ENCODE measurements around the gene FAM170B. TPM values are rescaled to one million over a fixed set of nuclear protein-coding genes. Genes with fewer than 3 reads are reported as not detected.

Gene FAM170B
- total RNA-seq, 1 experiment from 2014 or later = not detected

- H3K27me3 ChIP-seq (ENCODE audit: low read length) = peaks cover 10% of the 10 kb centered on the region; the same call in 1 of the 2 replicates
- DNase-seq (no peak), ATAC-seq (no peak)
- H3K36me3 ChIP-seq (ENCODE audit: low read depth, low read length) = no peaks in the 10 kb centered on the region
- intact Hi-C loops (cut with micrococcal nuclease) = no loop called here
- no peaks in the 10 kb centered on the region for H3K9me2 ChIP-seq (replicated peaks; ENCODE audit: low read length)
- CTCF ChIA-PET = no interaction called here
- H3K9ac ChIP-seq (ENCODE audit: low read length) = no peak overlapping the region
- TF ChIP-seq EZH2phosphoT487 (IDR thresholded peaks at IDR 0.05; ENCODE audit: borderline replicate concordance, low read length) (no peak), EZH2 (IDR thresholded peaks at IDR 0.05; ENCODE audit: low read length, unreplicated experiment) (no peak), CTCF (conservative IDR thresholded peaks at IDR 0.05; ENCODE audit: low read depth, low read length) (no peak)
- BruUV-seq (replicated peaks) = no TSS peak
- H4K20me1 ChIP-seq (ENCODE audit: low read length) = no peaks in the 10 kb centered on the region
- peaks cover 18% of the 10 kb centered on the region for H3K4me1 ChIP-seq (ENCODE audit: insufficient read depth, low read length)
- H3K4me2 ChIP-seq (ENCODE audit: low read length) = no peak overlapping the region
- no peaks in the 10 kb centered on the region for H3K9me3 ChIP-seq (ENCODE audit: low read length)
- no peak overlapping the region for H3K27ac ChIP-seq (ENCODE audit: low read length)
- H2AFZ ChIP-seq (ENCODE audit: low read length) = no peak overlapping the region
- POLR2A ChIA-PET (ENCODE audit: unreplicated experiment) = interaction anchor here (0.5 kb wide), 1 partner anchor 120 kb away, joined by 3 read pairs; no protein-coding TSS in a partner anchor
- no peak overlapping the region for H3K4me3 ChIP-seq (ENCODE audit: low read length)
- no peaks in the 10 kb centered on the region for H3F3A ChIP-seq (ENCODE audit: low read length, unreplicated experiment)
- H3K79me2 ChIP-seq (ENCODE audit: low read length) = no peaks in the 10 kb centered on the region
These were observed 40.6 kb upstream of the FAM170B start for GRCh38 chr10:49174261-49174925.

DNA sequence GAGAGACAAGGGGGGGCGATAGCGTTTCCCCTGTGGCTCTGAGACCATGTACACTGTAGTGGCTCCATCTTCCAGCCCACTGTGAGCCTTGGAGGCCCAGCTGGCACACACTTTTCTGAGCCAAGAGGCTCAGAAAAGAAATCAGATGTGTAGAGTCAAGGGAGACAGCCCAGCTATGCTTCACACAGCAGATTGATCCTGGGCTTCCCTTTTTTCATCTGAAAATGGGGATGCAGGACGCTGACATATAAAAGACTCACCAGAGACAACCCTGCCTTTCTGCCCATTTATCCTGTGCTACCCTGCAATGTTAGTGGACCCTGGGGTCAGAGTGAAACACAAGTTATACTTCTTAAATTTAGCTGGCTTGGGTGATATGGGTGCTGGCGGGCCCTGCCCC, 40.0 kb upstream of the FAM170B start:
- Histone ChIP-seq H3K4me3 (ENCODE audit: low read length) (no peak overlapping the region), H3K9ac (ENCODE audit: low read length) (no peak overlapping the region), H3K27ac (ENCODE audit: low read length) (no peak overlapping the region), H3K9me2 (replicated peaks; ENCODE audit: low read length) (no peaks in the 10 kb centered on the region), H4K20me1 (ENCODE audit: low read length) (no peaks in the 10 kb centered on the region), H3K4me1 (ENCODE audit: insufficient read depth, low read length) (peaks cover 18% of the 10 kb centered on the region), H3K27me3 (ENCODE audit: low read length) (peaks cover 10% of the 10 kb centered on the region; the same call in 1 of the 2 replicates), H3F3A (ENCODE audit: low read length, unreplicated experiment) (no peaks in the 10 kb centered on the region), H3K9me3 (ENCODE audit: low read length) (no peaks in the 10 kb centered on the region), H3K79me2 (ENCODE audit: low read length) (no peaks in the 10 kb centered on the region), H3K4me2 (ENCODE audit: low read length) (no peak overlapping the region), H3K36me3 (ENCODE audit: low read depth, low read length) (no peaks in the 10 kb centered on the region), H2AFZ (ENCODE audit: low read length) (no peak overlapping the region)
- ATAC-seq = no peak
- no TSS peak for BruUV-seq (replicated peaks)
- CTCF ChIA-PET = no interaction called here
- TF ChIP-seq CTCF (conservative IDR thresholded peaks at IDR 0.05; ENCODE audit: low read depth, low read length) = no peak
- TF ChIP-seq EZH2 (IDR thresholded peaks at IDR 0.05; ENCODE audit: low read length, unreplicated experiment) = no peak
- no peak for TF ChIP-seq EZH2phosphoT487 (IDR thresholded peaks at IDR 0.05; ENCODE audit: borderline replicate concordance, low read length)
- intact Hi-C loops (cut with micrococcal nuclease) = no loop called here
- DNase-seq = no peak
- POLR2A ChIA-PET (ENCODE audit: unreplicated experiment) = no interaction called here

DNA sequence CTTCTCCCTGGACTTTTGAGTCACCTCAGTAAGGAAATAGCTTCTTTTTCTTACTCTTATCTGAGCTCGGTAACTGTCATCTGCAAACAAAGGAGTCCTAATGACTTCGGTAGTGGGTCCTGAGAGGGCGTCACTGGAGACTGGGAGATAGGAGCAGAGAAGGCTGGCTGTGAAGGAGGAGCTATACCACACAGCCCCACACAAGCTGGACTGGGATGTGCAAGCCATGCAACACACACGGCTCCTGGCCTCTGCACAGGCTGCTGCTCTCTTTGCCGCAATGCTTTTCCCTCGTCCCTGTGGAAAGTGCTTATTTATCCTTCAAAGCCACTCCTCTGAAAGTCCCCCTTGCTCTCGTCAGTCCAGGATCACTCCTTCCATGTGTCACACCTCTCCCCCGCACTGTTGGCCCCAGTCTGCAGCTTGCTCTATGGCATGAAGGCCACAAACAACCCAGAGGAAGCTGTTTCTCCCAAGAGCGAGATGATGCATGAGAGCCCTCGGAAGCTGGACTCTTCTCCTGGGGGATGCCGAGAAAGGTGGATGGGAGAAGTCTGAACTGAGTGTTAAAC, 39.5 kb upstream of the FAM170B start:
- no peak overlapping the region for H3K9ac ChIP-seq (ENCODE audit: low read length)
- no peaks in the 10 kb centered on the region for H3K9me3 ChIP-seq (ENCODE audit: low read length)
- no peaks in the 10 kb centered on the region for H3F3A ChIP-seq (ENCODE audit: low read length, unreplicated experiment)
- H3K27me3 ChIP-seq (ENCODE audit: low read length) = peaks cover 10% of the 10 kb centered on the region; the same call in 1 of the 2 replicates
- H4K20me1 ChIP-seq (ENCODE audit: low read length) = no peaks in the 10 kb centered on the region
- no peak overlapping the region for H3K4me3 ChIP-seq (ENCODE audit: low read length)
- H3K4me1 ChIP-seq (ENCODE audit: insufficient read depth, low read length) = peaks cover 17% of the 10 kb centered on the region
- no TSS peak for BruUV-seq (replicated peaks)
- DNase-seq (no peak), ATAC-seq (no peak)
- no peak overlapping the region for H3K4me2 ChIP-seq (ENCODE audit: low read length)
- H3K36me3 ChIP-seq (ENCODE audit: low read depth, low read length) = no peaks in the 10 kb centered on the region
- H3K27ac ChIP-seq (ENCODE audit: low read length) = no peak overlapping the region
- intact Hi-C loops (cut with micrococcal nuclease) = no loop called here
- POLR2A ChIA-PET (ENCODE audit: unreplicated experiment) = no interaction called here
- no peak overlapping the region for H2AFZ ChIP-seq (ENCODE audit: low read length)
- CTCF ChIA-PET = no interaction called here
- no peaks in the 10 kb centered on the region for H3K79me2 ChIP-seq (ENCODE audit: low read length)
- TF ChIP-seq CTCF (conservative IDR thresholded peaks at IDR 0.05; ENCODE audit: low read depth, low read length) (no peak), EZH2phosphoT487 (IDR thresholded peaks at IDR 0.05; ENCODE audit: borderline replicate concordance, low read length) (no peak), EZH2 (IDR thresholded peaks at IDR 0.05; ENCODE audit: low read length, unreplicated experiment) (no peak)
- no peaks in the 10 kb centered on the region for H3K9me2 ChIP-seq (replicated peaks; ENCODE audit: low read length)

Data from PC-3 (cell line).